ENCODE measurements around the gene NOM1.

Gene NOM1

GRCh38 chr7:156985101-156985992 is 35.8 kb downstream of the NOM1 start:
- no peak for DNase-seq

DNA sequence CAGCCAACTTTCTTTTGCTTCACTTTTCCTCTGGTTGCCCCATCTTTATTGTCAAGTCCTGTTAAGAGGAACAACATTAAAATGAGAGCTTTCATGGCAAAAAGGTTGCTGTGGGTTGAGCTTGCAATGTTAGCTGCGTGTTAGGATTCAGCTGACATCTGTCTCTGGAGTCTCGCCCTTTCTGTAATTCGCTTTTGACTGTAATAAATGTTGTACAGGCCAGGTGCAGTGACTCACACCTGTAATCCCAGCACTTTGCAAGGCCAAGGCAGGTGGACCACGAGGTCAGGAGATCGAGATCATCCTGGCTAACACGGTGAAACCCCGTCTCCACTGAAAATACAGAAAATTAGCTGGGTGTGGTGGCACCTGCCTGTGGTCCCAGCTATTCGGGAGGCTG is 36.9 kb downstream of the NOM1 start:
- DNase-seq, result no peak

- no peak for DNase-seq
These were observed 39.1 kb downstream of the NOM1 start for GRCh38 chr7:156988343-156989185.

DNA sequence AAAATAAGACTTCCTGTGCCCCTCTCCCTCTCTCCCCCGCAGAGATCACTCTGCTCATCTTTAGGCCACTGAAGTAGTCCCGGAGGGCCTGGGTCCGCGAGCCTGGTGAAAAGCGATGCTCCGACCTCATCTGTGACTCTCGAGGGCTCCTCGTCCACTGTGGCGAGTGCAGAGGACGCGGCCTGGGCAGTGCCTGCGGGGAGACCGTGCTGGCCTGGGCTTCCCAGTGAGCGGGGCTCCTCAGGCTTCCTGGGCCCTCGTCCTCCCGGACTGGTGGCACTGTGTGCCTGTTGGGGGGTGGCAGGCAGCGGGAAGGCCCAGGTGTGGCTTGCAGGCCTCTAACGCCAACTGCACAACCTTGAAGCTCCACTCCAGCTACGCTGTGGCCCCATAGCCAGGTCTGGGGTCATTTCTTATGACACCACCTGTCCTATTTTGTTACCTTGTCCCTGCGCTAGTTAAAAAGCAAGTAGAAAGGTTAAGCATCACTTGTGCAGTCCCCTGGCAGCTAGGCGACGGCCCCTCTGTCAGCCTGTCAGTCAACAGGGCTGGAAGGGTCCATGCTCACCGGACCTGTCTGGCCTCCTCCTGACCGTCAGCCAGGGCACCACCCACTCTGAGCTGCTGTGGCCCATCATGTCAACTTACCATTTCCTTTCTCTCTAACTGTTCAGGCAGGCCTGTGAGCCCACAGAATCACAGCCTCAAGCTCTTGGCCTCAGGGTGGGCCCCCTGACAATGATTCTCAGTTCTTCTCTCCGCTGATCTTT is 40.4 kb downstream of the NOM1 start:
- no peak for DNase-seq

GRCh38 chr7:156993021-156993924 is 43.8 kb downstream of the NOM1 start:
- DNase-seq, result no peak

GRCh38 chr7:156993925-156994235 is 44.4 kb downstream of the NOM1 start:
- DNase-seq, result no peak

- no peak for DNase-seq
These were observed 44.9 kb downstream of the NOM1 start for GRCh38 chr7:156994417-156994816.

- no peak for DNase-seq
These were observed 49.8 kb downstream of the NOM1 start for GRCh38 chr7:156998988-156999957.

GRCh38 chr7:156999958-157000726 is 50.6 kb downstream of the NOM1 start:
- no peak for DNase-seq

- DNase-seq, result no peak
These were observed 51.5 kb downstream of the NOM1 start for GRCh38 chr7:157000741-157001653.

- no peak for DNase-seq
These were observed 52.7 kb downstream of the NOM1 start for GRCh38 chr7:157001920-157002818.

GRCh38 chr7:157002819-157003421 is 53.4 kb downstream of the NOM1 start:
- no peak for DNase-seq

DNA sequence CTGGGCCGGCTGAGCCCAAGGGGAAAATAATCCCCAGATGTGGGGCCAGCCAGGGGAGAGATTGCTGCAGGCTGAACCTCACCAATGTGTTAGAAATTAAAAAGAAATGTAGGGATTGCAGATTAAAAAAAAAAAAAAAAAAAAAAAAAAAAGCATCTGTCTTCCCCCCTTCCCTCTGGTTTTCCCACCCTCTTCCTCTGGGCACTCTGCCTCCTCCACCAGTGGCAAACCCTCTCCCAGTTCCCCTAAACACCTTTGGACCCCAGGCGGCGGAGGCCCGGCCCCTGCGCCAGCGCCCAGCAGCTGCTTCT is 53.9 kb downstream of the NOM1 start:
- DNase-seq, result no peak

DNA sequence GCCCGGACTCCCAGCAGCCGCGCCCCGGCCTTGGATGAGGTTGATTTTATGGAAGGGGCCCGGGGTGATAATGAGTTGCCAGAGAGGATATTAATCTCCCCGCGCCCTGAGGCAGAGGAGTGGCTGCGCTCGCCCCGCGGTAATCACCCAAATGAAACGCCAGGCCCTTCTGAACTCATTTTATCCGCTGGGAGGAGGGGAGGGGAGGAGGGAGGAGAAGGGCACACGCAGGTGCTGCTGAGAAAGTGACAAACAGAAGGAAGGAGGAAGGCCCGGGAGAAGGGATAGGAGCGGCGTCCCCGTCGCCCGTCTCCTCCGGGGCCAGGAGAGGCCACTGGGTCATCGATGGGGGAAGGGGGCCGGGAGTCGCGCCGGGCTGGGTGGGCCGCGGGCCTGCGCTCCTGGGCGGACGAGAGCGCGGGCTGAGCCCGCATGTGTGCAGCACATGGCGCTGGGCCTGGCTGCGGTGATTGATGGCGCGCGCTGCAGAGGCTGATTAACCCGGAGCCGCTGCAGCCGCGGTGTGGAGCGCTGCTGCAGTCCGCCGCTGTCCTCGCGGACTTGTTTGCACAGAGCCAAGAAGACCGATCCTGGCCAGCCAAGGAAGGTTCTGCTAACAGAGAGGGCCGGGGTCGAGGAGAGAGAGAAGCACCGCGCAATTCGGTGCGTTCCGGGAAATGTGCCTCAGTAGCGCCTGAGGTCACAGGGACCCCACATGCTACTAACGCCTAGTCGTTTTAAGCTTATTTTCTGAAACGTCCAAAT is 54.4 kb downstream of the NOM1 start:
- DNase-seq, result no peak

GRCh38 chr7:157004521-157005455 is 55.3 kb downstream of the NOM1 start:
- no peak for DNase-seq

Measured in Kasumi-1 (cell line).